NB4 (cell line): Measurements from ENCODE around the gene ARID3C.

Experiments
- MYC ChIP-seq: IDR thresholded peaks from 2 replicates; pipeline ENCODE4 v1.6.1; 2011; ENCODE audit warnings: low read depth, low read length
- POLR2A ChIP-seq: IDR thresholded peaks from 2 replicates; pipeline ENCODE4 v1.6.1; 2011; ENCODE audit warnings: mild to moderate bottlenecking; ENCODE audit not compliant: insufficient read length; ENCODE audit errors: extremely low read depth
- TF ChIP-seq, protein P1 (sequence below): IDR thresholded peaks from one replicate; pipeline ENCODE4 v1.5.1; 2012; ENCODE audit warnings: low read depth, low read length
- TF ChIP-seq, protein P2 (sequence below): IDR thresholded peaks from 2 replicates; pipeline ENCODE4 v1.6.1; 2011; ENCODE audit warnings: low read depth, low read length

DNA sequence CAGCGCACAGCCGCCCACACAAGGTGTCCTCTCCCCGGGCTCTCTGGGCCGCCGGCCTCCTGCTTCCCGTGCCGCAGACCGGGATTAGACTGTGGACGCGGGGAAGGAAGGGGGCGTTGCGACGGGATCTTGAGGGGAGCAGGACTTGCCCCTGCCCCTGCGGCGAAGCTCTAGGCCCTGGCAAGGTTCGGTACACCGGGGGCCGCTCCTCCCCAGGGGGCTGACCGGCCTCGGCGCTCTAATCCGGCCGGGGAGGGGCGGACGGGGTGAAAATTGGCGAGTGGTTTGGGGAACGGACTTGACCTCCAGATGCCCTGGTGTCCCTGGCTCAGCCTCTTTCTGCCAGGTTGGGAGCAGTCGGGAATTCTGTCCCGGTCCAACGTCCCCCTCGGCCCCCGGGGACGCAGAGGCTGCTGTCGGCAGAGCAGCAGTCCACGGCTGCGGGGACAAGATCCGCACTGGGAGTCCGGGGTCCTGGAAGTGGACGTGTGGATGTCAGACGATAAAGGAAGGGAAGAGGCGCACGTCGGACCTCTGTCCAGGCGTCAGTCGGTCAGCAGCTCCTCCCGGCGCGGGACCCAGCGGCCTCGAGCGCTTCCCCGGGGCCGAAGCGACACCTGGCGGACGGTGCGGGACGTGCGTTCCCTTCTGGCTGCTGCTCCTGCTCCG lies 37.5 kb downstream of the ARID3C start:
- TF ChIP-seq, protein P1, sequence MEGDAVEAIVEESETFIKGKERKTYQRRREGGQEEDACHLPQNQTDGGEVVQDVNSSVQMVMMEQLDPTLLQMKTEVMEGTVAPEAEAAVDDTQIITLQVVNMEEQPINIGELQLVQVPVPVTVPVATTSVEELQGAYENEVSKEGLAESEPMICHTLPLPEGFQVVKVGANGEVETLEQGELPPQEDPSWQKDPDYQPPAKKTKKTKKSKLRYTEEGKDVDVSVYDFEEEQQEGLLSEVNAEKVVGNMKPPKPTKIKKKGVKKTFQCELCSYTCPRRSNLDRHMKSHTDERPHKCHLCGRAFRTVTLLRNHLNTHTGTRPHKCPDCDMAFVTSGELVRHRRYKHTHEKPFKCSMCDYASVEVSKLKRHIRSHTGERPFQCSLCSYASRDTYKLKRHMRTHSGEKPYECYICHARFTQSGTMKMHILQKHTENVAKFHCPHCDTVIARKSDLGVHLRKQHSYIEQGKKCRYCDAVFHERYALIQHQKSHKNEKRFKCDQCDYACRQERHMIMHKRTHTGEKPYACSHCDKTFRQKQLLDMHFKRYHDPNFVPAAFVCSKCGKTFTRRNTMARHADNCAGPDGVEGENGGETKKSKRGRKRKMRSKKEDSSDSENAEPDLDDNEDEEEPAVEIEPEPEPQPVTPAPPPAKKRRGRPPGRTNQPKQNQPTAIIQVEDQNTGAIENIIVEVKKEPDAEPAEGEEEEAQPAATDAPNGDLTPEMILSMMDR, result peak; percentile 96
- TF ChIP-seq POLR2A (no peak), MYC (no peak)
- TF ChIP-seq, protein P2, sequence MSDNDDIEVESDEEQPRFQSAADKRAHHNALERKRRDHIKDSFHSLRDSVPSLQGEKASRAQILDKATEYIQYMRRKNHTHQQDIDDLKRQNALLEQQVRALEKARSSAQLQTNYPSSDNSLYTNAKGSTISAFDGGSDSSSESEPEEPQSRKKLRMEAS, result peak; percentile 71
